ENCODE measurements around the gene ARHGEF16.

Gene ARHGEF16

DNA sequence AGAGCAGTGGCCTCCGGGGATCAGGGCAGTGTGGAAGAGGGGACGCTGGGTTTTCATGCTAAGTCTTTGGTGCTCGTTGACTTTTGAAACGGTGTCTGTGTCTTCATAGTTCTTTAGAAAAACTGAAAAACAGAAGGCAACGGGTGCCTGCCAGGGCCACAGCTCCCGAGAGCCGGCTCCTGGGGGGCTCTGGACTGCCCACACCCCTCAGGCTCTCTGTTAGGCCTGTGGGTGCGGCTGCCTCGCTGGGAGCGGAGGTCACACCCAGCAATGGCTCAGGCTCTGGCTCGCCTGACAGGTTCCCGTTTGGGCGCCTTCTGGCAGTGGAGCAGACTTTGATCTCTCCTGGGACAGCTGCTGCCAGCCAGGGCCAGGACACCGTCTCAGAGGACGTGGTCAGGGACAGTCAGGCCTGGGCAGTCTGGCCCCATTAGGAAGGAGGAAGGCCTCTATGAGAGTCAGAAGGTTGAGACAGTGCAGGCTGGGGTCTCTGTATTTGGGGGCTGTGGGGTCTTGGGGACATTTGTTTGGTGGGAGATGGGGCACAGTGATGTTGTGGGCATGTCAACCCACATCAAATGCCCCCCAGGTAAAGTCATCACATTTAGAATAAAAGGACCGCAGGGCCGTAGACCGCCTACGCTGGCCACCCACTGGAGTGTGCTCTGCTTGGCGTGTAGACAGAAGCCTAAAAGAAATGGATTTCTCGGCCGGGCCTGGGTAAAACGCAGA lies 5.6 kb downstream of the ARHGEF16 start:
- no peaks in the 10 kb centered on the region for H3K9me3 ChIP-seq
- no peak for DNase-seq
- peaks cover 0 to 28% (median 13%) of the 10 kb centered on the region in 4 donors for H3K4me1 ChIP-seq
- H3K27ac ChIP-seq, result no peak overlapping the region
- no peak for TF ChIP-seq CTCF (IDR thresholded peaks at IDR 0.05)
- H3K4me3 ChIP-seq, result no peak overlapping the region
- H3K36me3 ChIP-seq, result no peaks in the 10 kb centered on the region
- H3K27me3 ChIP-seq, result peaks cover 0 to 16% of the 10 kb centered on the region in 2 donors
- intact Hi-C loops (cut with DNase I; ENCODE audit: low total_unique reads), result loop anchor here (10.0 kb wide), 1 partner anchor 265 kb away; no protein-coding TSS in a partner anchor

DNA sequence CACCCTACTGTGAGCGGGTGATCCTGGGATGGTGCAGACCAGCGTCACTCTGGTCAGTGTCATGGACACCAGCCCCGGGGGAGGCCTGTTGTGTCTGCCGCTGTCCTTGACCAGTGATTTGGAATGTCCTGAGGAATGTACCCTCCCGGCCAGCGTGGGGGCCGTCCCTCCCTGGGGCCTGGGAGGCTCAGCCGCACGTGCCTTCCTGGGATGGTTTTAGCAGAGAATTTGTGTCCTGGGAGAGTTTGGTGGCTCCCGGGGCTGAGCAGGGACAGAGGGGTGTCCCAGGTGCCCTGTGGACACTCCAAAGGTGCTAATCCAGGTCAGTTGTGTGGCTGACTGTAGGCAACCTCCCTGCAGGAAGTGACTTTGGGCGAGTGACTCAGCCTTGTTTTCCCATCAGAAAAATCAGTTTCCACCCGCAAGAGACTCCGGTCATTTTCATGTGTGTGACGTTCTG lies 6.2 kb downstream of the ARHGEF16 start:
- no peak for TF ChIP-seq CTCF (IDR thresholded peaks at IDR 0.05)
- Histone ChIP-seq H3K4me3 (no peak overlapping the region), H3K4me1 (peaks cover 0 to 26% (median 12%) of the 10 kb centered on the region in 4 donors), H3K9me3 (no peaks in the 10 kb centered on the region), H3K27ac (no peak overlapping the region), H3K27me3 (peaks cover 0 to 14% of the 10 kb centered on the region in 2 donors), H3K36me3 (no peaks in the 10 kb centered on the region)
- DNase-seq, result no peak
- intact Hi-C loops (cut with DNase I; ENCODE audit: low total_unique reads), result no loop called here

DNA sequence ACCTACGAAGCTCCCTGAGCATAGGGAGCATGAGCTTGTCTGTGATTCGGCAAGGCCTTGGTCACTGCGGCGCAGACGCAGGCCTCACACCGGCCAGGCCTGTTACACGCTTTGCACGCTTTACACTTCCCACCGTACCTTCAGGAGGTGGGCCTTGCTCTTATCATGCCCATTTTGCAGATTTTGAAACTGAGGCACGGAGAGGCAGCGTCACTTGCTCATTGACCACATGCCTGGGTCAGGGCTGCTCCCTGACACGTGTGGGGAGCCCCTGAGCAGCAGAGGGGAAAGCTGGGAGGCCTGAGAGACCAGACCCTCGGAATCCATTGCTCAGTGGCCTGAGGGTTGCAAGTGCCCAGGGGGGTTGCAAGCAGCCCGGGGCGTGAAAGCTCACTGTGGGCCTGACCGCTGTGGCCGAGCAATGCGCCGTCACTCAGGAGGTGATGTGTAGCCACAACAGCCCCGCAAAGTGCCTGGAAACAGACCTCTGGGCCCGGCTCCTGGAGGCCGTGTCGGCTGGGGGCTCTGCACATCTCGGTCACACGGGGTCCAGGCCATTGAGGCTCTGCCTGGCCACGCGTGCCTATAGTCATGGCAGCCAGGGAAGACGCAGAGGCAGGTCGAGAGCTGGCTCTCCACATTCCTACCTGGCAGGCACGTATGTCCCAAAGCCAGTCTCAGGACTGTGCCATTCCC lies 6.9 kb downstream of the ARHGEF16 start:
- no peak for TF ChIP-seq CTCF (IDR thresholded peaks at IDR 0.05)
- Histone ChIP-seq H3K4me1 (peaks cover 0 to 26% (median 12%) of the 10 kb centered on the region in 4 donors), H3K4me3 (no peak overlapping the region), H3K9me3 (no peaks in the 10 kb centered on the region), H3K27ac (no peak overlapping the region), H3K36me3 (no peaks in the 10 kb centered on the region), H3K27me3 (peaks cover 0 to 10% of the 10 kb centered on the region in 2 donors)
- no peak for DNase-seq
- intact Hi-C loops (cut with DNase I; ENCODE audit: low total_unique reads), result no loop called here

GRCh38 chr1:3461934-3462275 lies 7.4 kb downstream of the ARHGEF16 start:
- no peak for TF ChIP-seq CTCF (IDR thresholded peaks at IDR 0.05)
- no peak for DNase-seq
- H3K4me3 ChIP-seq, result no peak overlapping the region
- peaks cover 0 to 26% (median 12%) of the 10 kb centered on the region in 4 donors for H3K4me1 ChIP-seq
- H3K27ac ChIP-seq, result no peak overlapping the region
- H3K36me3 ChIP-seq, result no peaks in the 10 kb centered on the region
- intact Hi-C loops (cut with DNase I; ENCODE audit: low total_unique reads), result no loop called here
- peaks cover 0 to 13% of the 10 kb centered on the region in 2 donors for H3K27me3 ChIP-seq
- no peaks in the 10 kb centered on the region for H3K9me3 ChIP-seq

DNA sequence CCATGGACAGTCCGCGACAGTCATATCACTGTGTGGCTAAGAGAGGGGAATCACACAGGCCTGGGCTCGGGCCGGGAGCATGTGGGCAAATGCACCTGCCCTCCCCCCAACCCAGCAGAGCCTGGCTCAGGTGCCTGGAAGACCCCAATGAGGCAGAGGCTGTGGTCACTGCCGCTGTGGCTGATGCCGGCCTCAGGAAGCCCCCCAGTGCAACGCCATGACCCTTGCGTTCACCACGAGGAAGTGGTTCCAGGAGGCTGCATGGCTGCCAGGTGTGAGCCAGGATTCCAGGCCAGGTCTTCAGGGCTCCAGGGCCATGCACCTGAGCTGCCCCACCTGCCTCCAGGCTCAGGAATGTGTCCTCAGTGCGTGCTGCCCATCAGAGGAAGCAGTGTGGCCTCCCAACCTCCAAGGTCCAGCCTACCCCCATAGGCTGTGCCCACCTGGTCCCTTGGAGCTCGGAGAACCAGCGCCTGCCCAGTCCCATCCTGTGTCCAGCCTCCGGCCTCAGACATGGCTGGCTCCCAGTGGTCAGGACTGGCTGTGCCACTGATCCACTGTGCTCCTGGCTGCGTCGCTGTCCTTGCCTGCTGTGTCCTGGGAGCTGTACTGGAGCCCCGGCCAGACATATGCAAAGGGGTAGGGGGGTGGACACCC lies 8.0 kb downstream of the ARHGEF16 start:
- Histone ChIP-seq H3K27me3 (peaks cover 0 to 19% of the 10 kb centered on the region in 2 donors), H3K36me3 (no peaks in the 10 kb centered on the region), H3K9me3 (no peaks in the 10 kb centered on the region), H3K4me1 (peaks cover 0 to 23% (median 12%) of the 10 kb centered on the region in 4 donors), H3K4me3 (no peak overlapping the region), H3K27ac (no peak overlapping the region)
- TF ChIP-seq CTCF (IDR thresholded peaks at IDR 0.05), result no peak
- intact Hi-C loops (cut with DNase I; ENCODE audit: low total_unique reads), result no loop called here
- DNase-seq, result no peak

All from tibial artery (tissue), 4 donors.